Urothelium cell line (cell line): ENCODE measurements around the gene FAM107B.

Experiments
- DNase-seq: peaks from one replicate; pipeline ENCODE4 v3.0.0; 2011; ENCODE audit warnings: low spot score, mixed read lengths
- FAIRE-seq: peaks from 2 replicates; lab custom pipeline; 2011; peaks lifted over from hg19 to GRCh38; lab: Jason Lieb, UNC

FAM107B gene

GRCh38 chr10:14563359-14563940 lies 211.2 kb downstream of the FAM107B start:
- no peak for DNase-seq
- FAIRE-seq: no peak

GRCh38 chr10:14563076-14563336 lies 211.7 kb downstream of the FAM107B start:
- DNase-seq (no peak), FAIRE-seq (no peak)

- DNase-seq (no peak), FAIRE-seq (no peak)
These were observed 212.2 kb downstream of the FAM107B start for GRCh38 chr10:14562218-14563075.

GRCh38 chr10:14560791-14561765 lies 213.6 kb downstream of the FAM107B start:
- FAIRE-seq (no peak), DNase-seq (no peak)

- DNase-seq (peak; percentile 40), FAIRE-seq (no peak)
These were observed 214.4 kb downstream of the FAM107B start for GRCh38 chr10:14560274-14560673.

GRCh38 chr10:14558025-14558424 lies 216.7 kb downstream of the FAM107B start:
- DNase-seq (no peak), FAIRE-seq (peak; percentile 66)

- FAIRE-seq (no peak), DNase-seq (no peak)
These were observed 217.1 kb downstream of the FAM107B start for GRCh38 chr10:14557567-14557966.

- DNase-seq: peak; percentile 14
These were observed 218.3 kb downstream of the FAM107B start for GRCh38 chr10:14556285-14556956.

GRCh38 chr10:14555807-14556206 lies 218.9 kb downstream of the FAM107B start:
- no peak for DNase-seq
- no peak for FAIRE-seq

More at GRCh38 chr10:14556285-14556956, 218.3 kb downstream of the FAM107B start:
- FAIRE-seq: no peak

- FAIRE-seq: no peak
- no peak for DNase-seq
These were observed 220.0 kb downstream of the FAM107B start for GRCh38 chr10:14554491-14555205.

GRCh38 chr10:14554091-14554490 lies 220.6 kb downstream of the FAM107B start:
- FAIRE-seq (no peak), DNase-seq (no peak)

- DNase-seq (no peak), FAIRE-seq (no peak)
These were observed 221.2 kb downstream of the FAM107B start for GRCh38 chr10:14553448-14553847.

GRCh38 chr10:14552015-14552414 lies 222.7 kb downstream of the FAM107B start:
- FAIRE-seq (no peak), DNase-seq (no peak)

- FAIRE-seq (no peak), DNase-seq (no peak)
These were observed 224.2 kb downstream of the FAM107B start for GRCh38 chr10:14550471-14550981.

- FAIRE-seq: no peak
- no peak for DNase-seq
These were observed 225.2 kb downstream of the FAM107B start for GRCh38 chr10:14549496-14549895.

GRCh38 chr10:14548970-14549369 lies 225.7 kb downstream of the FAM107B start:
- DNase-seq (no peak), FAIRE-seq (no peak)

- FAIRE-seq (no peak), DNase-seq (no peak)
These were observed 226.2 kb downstream of the FAM107B start for GRCh38 chr10:14548474-14548873.

GRCh38 chr10:14547816-14548215 lies 226.9 kb downstream of the FAM107B start:
- no peak for FAIRE-seq
- no peak for DNase-seq

GRCh38 chr10:14545827-14546226 lies 228.9 kb downstream of the FAM107B start:
- DNase-seq (no peak), FAIRE-seq (no peak)

GRCh38 chr10:14543904-14544210 lies 230.8 kb downstream of the FAM107B start:
- FAIRE-seq: no peak
- DNase-seq: no peak
